Dermis blood vessel endothelial cell (primary cell): Measurements from ENCODE around the gene AFF1. TPM values are rescaled to one million over a fixed set of nuclear protein-coding genes. Genes with fewer than 3 reads are reported as not detected.

Source experiments
- DNase-seq: peaks from one replicate; pipeline ENCODE4 v3.0.0; 2010
- total RNA-seq: library from RNA; depleted of rRNA; stranded (reverse); fragments of >200 nt; gene quantifications from 2 replicates; pipeline ENCODE4 v1.2.3, GENCODE V29; 2014

The AFF1 gene
- total RNA-seq, 1 donor from 2014 or later: 31.0 TPM

DNA sequence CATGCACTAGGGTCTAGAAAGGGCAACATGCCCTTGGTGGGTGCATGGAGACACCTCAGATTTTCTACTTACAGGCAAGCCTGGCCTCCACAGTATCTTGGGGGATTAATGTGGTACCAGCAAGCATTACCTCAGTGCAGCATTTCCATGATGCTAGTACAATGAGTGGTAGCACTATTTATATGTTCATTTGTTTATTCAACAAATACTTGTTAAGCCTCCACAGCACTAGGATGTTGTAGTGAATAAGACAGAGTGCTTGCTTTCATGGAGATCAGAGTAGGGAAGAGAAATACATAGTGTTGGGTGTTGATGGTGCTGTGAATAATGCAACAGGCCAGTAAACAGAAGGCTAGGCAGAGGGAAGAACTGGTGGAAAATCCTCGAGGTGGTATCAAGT, 152.2 kb downstream of the AFF1 start:
- DNase-seq: no peak

DNA sequence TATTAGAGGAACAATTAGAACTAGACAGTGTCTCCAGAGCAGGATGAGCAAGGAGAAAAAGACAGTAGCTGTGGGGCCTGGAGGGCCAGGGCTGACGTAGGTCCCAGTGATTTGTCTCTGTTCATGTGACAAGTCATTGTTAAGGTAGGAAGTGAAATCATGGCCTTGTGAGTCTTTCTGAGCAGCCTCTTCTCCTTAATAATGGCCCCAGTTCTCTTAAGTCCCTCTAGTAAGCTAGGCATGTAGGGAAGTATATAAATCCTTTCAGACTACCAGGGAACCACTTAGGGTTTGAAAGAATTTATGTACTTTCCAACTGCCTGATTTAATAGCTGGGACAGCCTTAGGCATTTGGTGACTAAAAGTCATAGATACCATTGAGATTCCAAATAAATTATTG, 152.6 kb downstream of the AFF1 start:
- peak; percentile 52 for DNase-seq

DNA sequence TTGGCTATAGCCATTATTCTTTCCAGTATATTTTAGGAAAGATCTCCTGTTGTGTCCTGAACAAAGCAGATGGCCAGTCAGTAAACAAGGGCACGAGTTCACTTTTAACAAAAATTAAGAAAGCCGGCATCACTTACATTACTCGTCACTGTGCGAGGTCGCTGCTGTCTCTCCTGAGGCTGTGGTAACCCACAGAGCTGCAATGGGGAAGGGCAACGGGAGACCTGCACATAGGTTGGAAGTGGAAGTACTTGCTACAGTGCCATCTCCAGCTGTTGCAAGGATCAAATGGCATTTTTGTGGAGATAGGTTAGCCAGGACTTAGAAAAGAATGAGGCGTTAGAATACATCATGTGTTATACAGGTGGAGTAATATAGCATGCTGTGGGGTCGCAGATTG, 153.4 kb downstream of the AFF1 start:
- no peak for DNase-seq

DNA sequence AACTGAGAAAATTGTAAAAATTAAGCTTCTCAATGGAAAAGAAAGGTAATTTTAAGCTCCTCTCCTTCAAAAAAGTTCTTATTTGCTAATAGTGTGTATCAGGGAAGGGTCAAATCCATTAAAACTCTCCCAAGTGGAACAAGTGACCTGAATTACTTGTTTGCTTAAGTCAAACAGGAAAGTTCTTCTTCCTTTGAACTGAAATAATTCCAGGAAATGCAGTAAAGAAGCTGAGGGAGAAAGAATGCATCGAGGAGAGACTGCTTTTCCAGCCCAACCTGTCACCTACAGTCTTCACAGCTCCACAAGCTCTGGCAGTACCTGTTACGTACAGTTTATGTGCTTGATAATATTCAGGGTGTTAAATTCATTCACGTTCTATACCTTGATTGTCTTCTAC, 154.6 kb downstream of the AFF1 start:
- peak; percentile 64 for DNase-seq

DNA sequence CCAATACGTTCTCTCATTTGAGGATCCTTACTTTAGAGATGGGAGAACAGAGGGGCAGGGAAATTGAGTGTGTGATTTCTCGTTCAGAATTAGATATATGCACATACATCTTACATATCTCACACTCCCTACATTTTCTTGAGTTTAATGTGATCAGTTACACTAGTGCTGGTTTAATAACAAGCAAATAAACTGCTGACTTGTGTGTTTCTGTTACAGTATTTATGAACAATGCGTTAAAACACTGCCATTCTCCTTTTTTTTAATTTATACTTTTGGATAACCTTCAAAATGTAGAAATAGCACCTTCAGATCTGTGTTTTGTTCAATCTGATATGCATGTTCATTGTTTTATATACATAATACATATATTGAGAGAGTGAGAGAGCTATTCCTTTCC, 155.5 kb downstream of the AFF1 start:
- DNase-seq: no peak

DNA sequence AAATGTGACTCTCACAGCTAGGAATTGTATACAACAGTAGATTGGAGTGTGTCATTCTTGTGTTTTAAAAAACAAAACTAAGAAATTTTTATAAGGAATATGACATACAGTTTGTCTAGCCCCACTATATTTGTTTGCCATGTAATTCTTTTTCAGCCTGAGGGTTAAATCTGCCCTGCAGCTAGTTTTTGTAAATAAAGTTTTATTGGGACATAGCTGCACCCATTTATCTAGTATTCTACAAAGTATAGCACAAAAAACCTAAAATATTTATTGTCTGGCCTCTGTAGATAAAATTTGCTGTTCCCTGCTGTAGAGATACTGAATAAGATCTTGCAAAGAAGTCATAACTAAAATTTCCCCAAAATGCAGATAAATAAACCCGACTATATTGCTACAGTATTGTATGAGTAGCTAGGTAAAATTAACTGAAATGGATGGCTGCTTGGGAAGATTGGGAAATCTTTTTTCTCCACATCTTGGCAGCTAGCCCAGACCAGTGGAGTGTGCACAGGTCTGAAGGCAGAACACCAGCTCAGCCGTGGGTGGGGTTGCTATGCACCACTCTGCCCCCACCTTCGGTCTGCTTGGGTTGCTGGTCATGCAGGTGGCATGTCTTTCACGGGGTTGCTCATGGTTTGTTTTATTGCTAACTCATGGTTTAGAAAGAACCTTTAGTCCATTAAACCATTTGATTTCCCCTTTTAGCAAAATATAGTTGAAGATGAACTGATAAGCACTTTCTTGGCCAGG, 157.8 kb downstream of the AFF1 start:
- DNase-seq: peak; percentile 74

DNA sequence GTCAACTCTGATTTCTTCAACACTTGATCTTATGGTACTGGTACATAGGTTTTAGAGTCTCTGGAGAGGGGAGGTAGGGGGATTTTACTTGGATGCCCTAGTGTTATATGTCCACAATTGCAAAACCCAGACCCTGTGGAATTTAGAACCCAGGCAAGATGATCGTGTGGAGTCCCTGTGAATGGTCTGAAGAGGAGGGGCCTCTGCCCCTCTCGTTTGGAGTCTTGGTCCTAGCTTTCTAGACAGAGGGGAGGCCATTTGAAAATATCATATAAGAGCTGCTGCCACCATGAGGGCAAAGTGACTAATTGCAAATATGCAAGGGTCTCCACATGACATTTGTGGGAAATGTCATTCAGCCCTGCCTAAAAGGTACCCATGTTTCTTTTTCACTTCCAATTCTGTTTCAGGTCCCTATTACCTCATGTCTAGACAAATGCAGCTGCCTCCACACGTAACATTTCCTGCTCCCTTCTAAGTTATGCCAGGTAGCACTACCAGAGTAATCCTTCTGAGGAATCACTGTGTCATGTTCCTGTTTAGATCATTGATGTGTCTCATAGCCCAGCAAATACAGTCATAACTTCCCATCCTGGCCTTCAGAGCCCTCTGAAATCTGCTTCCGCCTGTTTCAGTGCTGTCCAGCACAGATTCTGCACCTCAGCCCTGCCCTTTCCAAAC, 158.8 kb downstream of the AFF1 start:
- DNase-seq: peak; percentile 76

DNA sequence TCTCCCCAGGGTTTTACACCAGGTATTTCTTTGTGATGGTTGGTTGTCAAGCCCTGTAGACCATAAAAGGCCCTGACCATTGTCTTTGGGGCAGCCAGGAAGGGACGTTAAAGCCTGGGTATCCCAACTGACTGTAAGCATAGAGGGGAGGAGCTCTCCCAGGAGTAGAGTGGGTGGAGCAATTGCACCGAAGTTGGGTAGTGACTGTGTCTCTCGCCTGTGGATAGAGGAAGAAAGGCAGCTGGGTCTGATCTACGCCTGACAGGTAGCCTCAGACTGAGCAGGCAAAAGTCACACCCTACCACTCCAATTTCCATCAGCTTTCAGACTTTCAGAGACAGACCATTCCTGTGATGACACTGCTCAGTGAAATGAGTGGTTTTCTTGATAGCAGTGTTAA, 162.3 kb downstream of the AFF1 start:
- no peak for DNase-seq

DNA sequence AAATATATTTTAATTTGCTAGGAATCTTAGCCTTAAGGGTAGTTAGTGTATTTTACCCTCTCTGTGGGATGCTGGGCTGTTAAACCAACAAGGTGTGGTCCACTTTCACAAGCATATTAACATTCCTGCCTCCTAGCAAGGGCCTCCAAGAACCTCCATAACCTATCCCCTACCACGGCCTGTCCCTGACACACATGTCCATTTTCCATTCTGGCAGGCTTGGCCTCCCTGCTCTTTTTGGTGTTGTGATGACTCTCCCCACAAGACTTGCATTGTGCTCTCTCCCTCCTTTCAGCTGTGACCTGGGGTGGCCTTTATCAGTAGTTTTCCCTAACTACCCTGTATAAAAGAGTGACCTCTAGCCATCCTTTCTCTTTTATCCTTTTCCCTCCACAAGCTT, 165.4 kb downstream of the AFF1 start:
- DNase-seq: no peak

DNA sequence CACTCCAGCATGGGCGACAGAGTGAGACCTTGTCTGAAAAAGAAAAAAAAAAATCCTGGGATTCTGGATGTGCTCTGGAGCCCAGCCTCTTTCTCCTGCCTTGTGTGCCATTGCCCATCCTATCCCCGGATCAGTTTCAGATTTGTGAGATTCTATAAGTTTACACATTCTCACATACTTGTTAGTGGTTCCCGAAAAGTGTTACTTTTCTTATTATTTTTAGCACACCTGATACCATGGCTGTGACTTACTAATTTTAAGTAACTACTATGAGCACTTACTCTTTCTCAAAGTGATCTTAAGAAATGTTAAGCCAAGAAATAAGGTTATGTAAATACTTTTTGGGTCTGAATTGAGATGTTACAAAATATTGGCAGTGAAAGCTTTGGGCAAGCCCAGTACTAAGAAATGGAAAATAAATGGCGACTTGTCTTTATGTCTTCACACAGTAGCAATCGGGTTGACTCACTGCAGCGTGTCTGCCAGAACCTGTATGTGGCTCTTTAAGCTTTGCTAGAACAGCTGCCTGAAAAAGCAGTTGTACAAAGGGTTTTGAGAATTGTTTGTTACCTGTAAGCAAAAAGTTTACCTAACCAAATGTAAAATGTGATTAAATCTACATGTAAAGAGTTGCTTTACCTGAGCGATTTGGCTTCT, 166.9 kb downstream of the AFF1 start:
- DNase-seq: no peak

DNA sequence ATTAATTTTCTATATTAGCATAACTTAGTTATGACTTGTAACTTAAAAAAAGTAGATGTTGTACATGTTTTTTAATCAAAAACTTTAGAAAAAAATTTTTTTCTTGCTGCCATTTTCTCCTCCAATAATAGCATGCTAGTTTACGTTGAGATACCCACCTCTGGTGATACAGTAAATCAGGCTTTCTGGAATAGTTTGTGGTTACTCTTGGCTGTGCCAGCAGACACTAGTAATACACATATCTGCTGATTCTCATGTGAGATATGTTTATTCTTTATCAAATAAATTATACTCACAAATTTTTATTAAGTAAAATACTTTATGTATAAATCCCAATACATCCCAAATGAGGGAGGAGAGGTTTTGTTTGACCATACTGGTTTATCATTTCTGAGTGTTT, 168.3 kb downstream of the AFF1 start:
- DNase-seq: no peak

DNA sequence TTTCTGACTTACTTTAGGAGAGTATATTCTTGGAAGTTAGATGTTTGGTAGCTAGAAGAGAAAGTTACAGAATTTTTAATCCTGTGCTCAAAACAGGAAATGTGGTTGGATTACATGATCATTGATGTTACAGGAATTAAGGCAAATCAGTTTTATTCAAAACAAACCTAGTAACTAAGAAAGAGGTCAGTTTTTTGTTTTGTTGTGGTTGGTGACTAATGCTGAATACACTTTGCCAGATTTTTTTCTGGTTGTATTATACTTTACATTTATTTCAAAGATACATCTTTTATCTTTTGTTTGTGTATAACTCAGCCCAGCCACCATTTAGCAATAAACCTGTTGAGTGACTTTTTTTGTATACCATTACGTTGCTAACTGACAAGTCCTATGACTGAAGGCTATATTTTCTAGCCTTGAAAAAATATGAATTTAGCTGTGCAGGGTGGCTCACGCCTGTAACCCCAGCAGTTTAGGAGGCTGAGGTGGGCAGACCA, 168.9 kb downstream of the AFF1 start:
- DNase-seq: peak; percentile 70

DNA sequence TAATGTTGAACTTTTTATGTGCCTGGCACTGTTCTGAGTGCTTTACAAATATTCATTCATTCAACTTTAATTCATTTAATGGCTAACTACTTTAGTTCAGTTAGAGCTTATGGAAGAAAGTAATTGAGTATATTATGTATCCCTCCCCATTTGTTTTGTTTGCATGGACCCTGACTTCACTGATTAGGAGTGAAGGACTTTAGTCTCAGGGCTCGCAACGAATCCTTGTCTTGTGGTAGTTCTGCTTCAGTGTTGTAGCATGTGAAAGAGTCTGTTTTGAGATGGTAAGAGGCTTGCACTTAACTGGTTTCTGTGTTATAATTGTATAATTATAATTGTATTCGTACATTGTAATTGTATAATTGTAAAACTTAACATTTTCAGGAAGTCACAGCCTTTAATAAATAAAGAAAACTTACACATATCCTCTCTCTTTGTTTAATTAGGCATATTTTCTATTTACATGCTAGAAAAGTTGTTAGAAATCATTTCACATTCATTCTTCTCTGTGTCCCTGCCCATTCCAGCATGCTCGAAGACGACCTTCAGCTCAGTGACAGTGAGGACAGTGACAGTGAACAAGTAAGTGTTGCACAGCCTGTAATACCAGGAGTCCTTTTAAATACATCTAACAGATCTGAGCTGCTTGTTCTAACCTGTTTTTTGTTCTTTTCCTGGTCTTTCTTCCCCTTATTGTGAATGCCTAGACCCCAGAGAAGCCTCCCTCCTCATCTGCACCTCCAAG, 170.5 kb downstream of the AFF1 start:
- DNase-seq: no peak

DNA sequence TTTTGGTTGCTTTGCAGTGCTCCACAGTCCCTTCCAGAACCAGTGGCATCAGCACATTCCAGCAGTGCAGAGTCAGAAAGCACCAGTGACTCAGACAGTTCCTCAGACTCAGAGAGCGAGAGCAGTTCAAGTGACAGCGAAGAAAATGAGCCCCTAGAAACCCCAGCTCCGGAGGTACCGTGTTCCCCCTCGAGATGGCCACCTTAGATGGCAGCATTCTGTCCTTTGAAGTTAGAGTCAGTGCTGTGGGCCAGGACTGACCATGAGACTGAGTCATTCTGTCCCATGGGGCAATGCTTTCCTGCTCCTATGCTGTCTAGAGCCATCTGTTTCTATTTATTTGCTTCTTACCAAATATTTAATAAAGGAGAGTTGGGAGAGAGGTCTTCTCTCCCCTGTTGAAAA, 173.3 kb downstream of the AFF1 start:
- peak; percentile 76 for DNase-seq

DNA sequence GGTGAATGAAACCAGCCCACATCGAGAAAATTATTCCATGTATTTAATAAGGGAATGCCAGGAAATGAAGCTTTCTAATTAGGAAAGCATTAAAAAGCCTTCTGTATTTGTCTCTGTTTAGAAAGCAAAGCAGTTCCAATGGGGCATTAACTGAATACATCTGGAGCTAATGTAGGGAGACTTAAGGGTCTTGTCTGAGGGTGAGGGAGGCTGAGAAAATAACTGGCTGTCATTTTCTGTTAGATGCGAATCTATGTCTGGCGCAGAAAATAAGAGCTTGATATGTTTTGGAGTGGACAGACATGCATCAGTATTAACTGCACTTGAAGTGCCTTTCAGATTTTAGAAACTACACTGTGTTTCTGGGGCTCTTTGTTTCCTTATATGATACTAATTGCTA, 174.3 kb downstream of the AFF1 start:
- DNase-seq: no peak

DNA sequence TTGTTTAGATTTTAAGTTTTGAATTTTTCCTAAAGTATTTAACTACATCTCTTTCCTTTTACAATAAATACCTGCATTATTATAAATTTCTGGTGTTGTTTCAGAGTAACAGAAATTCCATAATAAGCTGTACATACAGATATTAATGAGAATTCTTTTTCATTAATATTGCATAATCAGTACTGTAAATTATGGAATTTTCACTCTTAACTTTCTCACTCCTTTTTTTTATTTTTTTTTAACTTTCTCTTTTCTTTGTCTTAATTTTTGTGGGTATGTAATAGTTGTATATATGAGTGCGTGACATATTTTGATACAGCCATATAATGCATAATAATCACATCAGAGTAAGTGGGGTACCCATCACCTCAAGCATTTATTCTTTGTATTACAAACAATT, 175.1 kb downstream of the AFF1 start:
- DNase-seq: no peak

DNA sequence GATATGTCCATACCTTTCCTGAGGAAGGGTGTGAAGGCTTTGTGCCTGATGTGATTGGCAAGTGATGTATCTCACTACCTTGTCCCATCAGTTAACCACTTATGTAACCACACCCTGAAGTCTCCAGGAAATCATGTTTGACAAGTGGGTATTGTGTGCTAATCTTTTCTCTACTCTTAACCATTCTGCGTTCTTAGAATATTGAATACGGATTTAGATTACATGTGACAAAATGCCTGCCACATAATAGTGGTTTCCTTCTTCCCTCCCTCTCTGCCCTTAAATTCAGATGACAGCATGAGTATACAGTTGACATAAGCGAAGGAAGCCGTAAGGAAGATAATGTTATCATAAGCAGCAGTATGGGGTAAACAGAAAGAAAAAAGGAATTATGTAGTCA, 177.3 kb downstream of the AFF1 start:
- no peak for DNase-seq

DNA sequence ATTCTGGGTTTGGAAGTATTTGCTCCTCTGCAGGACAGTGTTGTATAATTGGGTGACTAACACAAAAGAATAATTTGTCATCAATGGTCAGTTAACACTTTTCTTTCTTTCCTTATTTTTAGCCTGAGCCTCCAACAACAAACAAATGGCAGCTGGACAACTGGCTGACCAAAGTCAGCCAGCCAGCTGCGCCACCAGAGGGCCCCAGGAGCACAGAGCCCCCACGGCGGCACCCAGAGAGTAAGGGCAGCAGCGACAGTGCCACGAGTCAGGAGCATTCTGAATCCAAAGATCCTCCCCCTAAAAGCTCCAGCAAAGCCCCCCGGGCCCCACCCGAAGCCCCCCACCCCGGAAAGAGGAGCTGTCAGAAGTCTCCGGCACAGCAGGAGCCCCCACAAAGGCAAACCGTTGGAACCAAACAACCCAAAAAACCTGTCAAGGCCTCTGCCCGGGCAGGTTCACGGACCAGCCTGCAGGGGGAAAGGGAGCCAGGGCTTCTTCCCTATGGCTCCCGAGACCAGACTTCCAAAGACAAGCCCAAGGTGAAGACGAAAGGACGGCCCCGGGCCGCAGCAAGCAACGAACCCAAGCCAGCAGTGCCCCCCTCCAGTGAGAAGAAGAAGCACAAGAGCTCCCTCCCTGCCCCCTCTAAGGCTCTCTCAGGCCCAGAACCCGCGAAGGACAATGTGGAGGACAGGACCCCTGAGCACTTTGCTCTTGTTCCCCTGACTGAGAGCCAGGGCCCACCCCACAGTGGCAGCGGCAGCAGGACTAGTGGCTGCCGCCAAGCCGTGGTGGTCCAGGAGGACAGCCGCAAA, 179.6 kb downstream of the AFF1 start:
- DNase-seq: no peak

DNA sequence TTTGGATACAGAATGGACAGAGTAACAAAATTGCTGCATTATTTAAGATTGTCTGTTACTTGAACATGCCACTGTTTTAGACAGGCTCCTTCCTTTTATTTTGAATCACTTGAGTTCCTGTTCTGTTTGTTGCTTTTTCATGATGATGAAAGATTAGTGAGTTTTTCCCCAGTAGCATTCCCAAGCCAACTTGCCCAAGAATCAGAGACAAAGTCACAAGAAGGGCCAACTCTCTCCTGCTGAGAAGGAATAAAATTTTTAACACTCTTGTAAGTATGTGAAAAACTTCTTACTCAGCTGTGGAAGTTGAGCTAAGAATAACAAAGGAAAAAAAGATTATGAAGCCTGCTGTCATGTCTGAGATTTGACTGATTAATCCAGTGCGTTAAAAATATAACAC, 181.4 kb downstream of the AFF1 start:
- no peak for DNase-seq

DNA sequence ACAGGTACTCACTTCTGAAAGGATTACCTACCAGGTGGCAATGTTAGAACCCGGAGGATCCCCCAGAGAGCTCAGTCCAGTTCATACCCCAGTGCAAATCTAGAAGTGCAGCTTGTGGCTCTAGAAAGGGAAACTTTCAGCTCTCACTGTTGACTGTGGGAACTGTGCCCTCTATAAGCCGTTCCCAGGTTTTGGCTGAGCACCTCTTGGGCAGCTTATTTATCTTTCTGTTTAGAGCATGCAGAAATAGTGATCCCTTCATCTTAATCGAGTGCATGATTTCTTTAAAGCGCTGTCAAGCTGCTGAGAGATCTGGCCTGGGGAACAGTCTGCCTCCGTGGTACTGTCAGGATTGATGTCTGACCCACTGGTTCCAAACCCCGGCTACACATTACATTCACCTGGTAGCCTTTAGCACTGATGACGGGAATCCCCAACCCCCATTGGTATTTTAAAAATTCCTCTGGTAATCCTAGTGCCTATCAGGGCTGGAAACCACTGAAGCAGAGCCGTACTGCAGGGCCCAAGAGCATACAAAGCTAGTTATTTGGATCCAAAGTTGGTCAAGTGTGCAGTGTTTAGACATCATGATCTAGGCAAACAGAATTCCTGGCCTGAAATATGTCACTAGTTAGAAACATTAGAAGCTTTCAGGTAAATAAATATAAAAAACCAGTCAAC, 182.4 kb downstream of the AFF1 start:
- no peak for DNase-seq

DNA sequence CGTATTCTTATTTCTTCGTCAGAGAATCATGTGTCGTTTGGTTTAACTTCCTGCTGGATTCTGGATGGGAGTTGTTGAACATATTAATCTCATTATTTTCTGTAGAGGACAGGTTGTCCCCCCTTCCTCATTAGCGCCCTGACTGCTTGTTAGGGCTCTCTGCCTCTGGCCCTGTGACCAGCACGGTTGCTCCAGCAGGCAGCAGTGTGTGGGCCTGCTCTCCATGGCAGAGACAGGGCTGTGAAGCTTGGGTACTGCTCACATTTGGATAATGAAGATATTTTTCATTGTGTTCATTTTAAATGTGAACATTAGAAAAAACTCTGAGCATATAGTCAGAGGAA, 182.9 kb downstream of the AFF1 start:
- DNase-seq: no peak

DNA sequence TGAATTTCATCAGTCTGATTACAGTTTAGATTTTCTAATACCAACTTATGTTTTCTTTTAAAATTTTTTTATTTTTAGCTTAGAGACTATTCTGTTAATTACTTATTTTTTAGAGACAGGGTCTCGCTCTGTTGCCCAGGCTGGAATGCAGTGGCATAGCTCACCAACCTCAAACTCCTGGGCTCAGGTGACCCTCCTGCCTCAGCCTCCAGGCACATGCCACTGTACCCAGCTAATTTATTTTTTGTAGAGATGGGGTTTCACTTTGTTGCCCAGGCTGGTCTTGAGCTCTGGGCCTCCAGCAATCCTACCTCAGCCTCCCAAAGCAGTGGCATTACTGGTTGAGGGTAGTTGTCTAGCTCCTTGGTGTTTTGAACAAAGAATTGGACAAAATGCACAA, 183.6 kb downstream of the AFF1 start:
- DNase-seq: no peak
